ENCODE results near the gene TIMM50.

TIMM50 gene

GRCh38 chr19:39500543-39500942, 19.9 kb downstream of the TIMM50 start:
- DNase-seq (ENCODE audit: low read depth), result no peak

- no peak for DNase-seq (ENCODE audit: low read depth)
Observed at GRCh38 chr19:39501340-39501739, 20.7 kb downstream of the TIMM50 start.

GRCh38 chr19:39502640-39503417, 22.2 kb downstream of the TIMM50 start:
- peak; percentile 74 for DNase-seq (ENCODE audit: low read depth)

GRCh38 chr19:39506598-39506943, 25.9 kb downstream of the TIMM50 start:
- no peak for DNase-seq (ENCODE audit: low read depth)

- peak; percentile 80 for DNase-seq (ENCODE audit: low read depth)
Observed at GRCh38 chr19:39506944-39507714, 26.5 kb downstream of the TIMM50 start.

GRCh38 chr19:39507715-39508364, 27.2 kb downstream of the TIMM50 start:
- no peak for DNase-seq (ENCODE audit: low read depth)

- no peak for DNase-seq (ENCODE audit: low read depth)
Observed at GRCh38 chr19:39508629-39509028, 28.0 kb downstream of the TIMM50 start.

GRCh38 chr19:39509233-39509632, 28.6 kb downstream of the TIMM50 start:
- no peak for DNase-seq (ENCODE audit: low read depth)

GRCh38 chr19:39512988-39513387, 32.4 kb downstream of the TIMM50 start:
- DNase-seq (ENCODE audit: low read depth), result no peak

- no peak for DNase-seq (ENCODE audit: low read depth)
Observed at GRCh38 chr19:39514840-39515550, 34.4 kb downstream of the TIMM50 start, which contains the start of gene SELENOV. Gene SELENOV, plus strand, starts transcription at chr19:39515139. Its CDS starts 74 bp downstream, at chr19:39515213.

GRCh38 chr19:39515551-39516191, 35.0 kb downstream of the TIMM50 start:
- no peak for DNase-seq (ENCODE audit: low read depth)

GRCh38 chr19:39516270-39516669, 35.6 kb downstream of the TIMM50 start:
- no peak for DNase-seq (ENCODE audit: low read depth)

- no peak for DNase-seq (ENCODE audit: low read depth)
Observed at GRCh38 chr19:39517432-39517831, 36.8 kb downstream of the TIMM50 start.

GRCh38 chr19:39518458-39518857, 37.8 kb downstream of the TIMM50 start:
- DNase-seq (ENCODE audit: low read depth), result no peak

GRCh38 chr19:39518975-39519374, 38.3 kb downstream of the TIMM50 start:
- no peak for DNase-seq (ENCODE audit: low read depth)

- no peak for DNase-seq (ENCODE audit: low read depth)
Observed at GRCh38 chr19:39520541-39521484, 40.2 kb downstream of the TIMM50 start.

GRCh38 chr19:39524495-39524894, 43.9 kb downstream of the TIMM50 start:
- DNase-seq (ENCODE audit: low read depth), result no peak

- DNase-seq (ENCODE audit: low read depth), result no peak
Observed at GRCh38 chr19:39525205-39525604, 44.6 kb downstream of the TIMM50 start.

- DNase-seq (ENCODE audit: low read depth), result peak; percentile 9
Observed at GRCh38 chr19:39531834-39532232, 51.2 kb downstream of the TIMM50 start.

GRCh38 chr19:39532233-39533002, 51.8 kb downstream of the TIMM50 start, which contains the start of gene EID2B:
Gene EID2B, minus strand, starts transcription at chr19:39532852. Its CDS starts 50 bp downstream, at chr19:39532802.
- peak; percentile 91 for DNase-seq (ENCODE audit: low read depth)
